Measurements from ENCODE around the gene DENND2A.

DNA sequence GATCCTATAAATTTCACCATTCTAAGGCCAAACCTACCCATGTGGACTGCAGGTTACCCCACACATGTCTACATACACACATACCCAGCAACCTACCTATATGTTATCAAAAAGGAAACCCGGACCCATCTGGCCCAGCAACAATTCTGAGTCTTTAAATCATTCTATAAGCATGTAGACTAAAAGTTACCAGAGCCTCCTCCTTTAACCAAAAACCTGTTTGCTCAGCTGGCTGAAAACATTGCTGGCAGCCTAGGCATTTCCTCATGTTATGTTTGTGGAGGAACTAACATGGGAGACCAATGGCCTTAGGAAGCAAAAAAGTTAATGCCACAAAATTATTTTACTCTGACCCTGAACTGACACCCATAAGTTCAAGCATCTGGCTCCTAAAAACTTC, 26.9 kb upstream of the DENND2A start:
- TF ChIP-seq, protein P1, sequence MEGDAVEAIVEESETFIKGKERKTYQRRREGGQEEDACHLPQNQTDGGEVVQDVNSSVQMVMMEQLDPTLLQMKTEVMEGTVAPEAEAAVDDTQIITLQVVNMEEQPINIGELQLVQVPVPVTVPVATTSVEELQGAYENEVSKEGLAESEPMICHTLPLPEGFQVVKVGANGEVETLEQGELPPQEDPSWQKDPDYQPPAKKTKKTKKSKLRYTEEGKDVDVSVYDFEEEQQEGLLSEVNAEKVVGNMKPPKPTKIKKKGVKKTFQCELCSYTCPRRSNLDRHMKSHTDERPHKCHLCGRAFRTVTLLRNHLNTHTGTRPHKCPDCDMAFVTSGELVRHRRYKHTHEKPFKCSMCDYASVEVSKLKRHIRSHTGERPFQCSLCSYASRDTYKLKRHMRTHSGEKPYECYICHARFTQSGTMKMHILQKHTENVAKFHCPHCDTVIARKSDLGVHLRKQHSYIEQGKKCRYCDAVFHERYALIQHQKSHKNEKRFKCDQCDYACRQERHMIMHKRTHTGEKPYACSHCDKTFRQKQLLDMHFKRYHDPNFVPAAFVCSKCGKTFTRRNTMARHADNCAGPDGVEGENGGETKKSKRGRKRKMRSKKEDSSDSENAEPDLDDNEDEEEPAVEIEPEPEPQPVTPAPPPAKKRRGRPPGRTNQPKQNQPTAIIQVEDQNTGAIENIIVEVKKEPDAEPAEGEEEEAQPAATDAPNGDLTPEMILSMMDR (IDR thresholded peaks at IDR 0.05; ENCODE audit: low read length) = no peak
- TF ChIP-seq EZH2 (IDR thresholded peaks at IDR 0.05; ENCODE audit: borderline replicate concordance, low read length) = no peak

Measured in OCI-LY1 (cell line).